Heart right ventricle (tissue), 16 donors: ENCODE measurements around the gene PLCH1. TPM values are rescaled to one million over a fixed set of nuclear protein-coding genes. Genes with fewer than 3 reads are reported as not detected.

Source experiments
- ATAC-seq, 8 donors: fragments of 200-7000 bp; cut with Tn5 transposase; one replicate each; pipeline ENCODE4 v1.9.1; 2020; ENCODE audit warnings: mild to moderate bottlenecking in 8 of 8, moderate library complexity in 8 of 8, moderate number of reproducible peaks in 1 of 8
- DNase-seq, 2 donors: peaks; one replicate each; pipeline ENCODE4 v3.0.0-alpha.2; 2020
- H3K27ac ChIP-seq, 10 donors: fragments of 200-600 bp; sonication (generic) in 2 of 10; one replicate each; pipeline versions ENCODE4 v1.5.0 to v1.8.0; 2020 to 2022; ENCODE audit warnings: mild to moderate bottlenecking in 3 of 10
- H3K27me3 ChIP-seq, 7 donors: fragments of 200-600 bp; one replicate each; pipeline ENCODE4 v1.8.0; 2021 to 2022; ENCODE audit warnings: mild to moderate bottlenecking in 2 of 7
- H3K36me3 ChIP-seq, 9 donors: fragments of 200-600 bp; sonication (generic) in 1 of 9; one replicate each; pipeline versions ENCODE4 v1.5.0 to v1.8.0; 2020 to 2022; ENCODE audit warnings: mild to moderate bottlenecking in 2 of 9
- H3K4me1 ChIP-seq, 9 donors: fragments of 200-600 bp; sonication (generic) in 1 of 9; one replicate each; pipeline versions ENCODE4 v1.5.0 to v1.8.0; 2020 to 2022; ENCODE audit warnings: mild to moderate bottlenecking in 4 of 9
- H3K4me3 ChIP-seq, 10 donors: fragments of 200-600 bp; sonication (generic) in 2 of 10; one replicate each; pipeline versions ENCODE4 v1.5.0 to v1.8.0; 2020 to 2022; ENCODE audit warnings: mild to moderate bottlenecking in 7 of 10, moderate library complexity in 2 of 10
- H3K9me3 ChIP-seq, 11 donors: fragments of 200-600 bp in 10 of 11; sonication (generic) in 2 of 11; one replicate each; pipeline versions ENCODE4 v1.5.0 to v1.8.0; 2013 to 2022; ENCODE audit warnings: mild to moderate bottlenecking in 2 of 11, control low read depth in 1 of 11, moderate library complexity in 1 of 11
- CTCF ChIP-seq, 9 donors: fragments of 200-600 bp; sonication (generic) in 2 of 9; IDR thresholded peaks; one replicate each; pipeline versions ENCODE4 v1.5.0 to v1.8.0; 2021 to 2022; ENCODE audit warnings: antibody characterized with exemption in 9 of 9, mild to moderate bottlenecking in 5 of 9, moderate library complexity in 1 of 9
- WGBS, 2 donors: extraction: QIAGEN DNeasy Blood & Tissue Kit; methylation state at CpG; one replicate each; pipeline ENCODE4 v1.1.7; 2013; ENCODE audit warnings: inconsistent platforms in 1 of 2; 5-methylcytosine and 5-hydroxymethylcytosine counted together
- intact Hi-C, 10 donors: fragments of 100-400 bp; cut with DNase I; formaldehyde crosslinking; loops; one replicate each; pipeline versions ENCODE4 v1.11.1 to v1.14.2; 2022
- polyA plus RNA-seq, 2 donors: library from polyadenylated mRNA; stranded (reverse); fragments of 200-250 nt; gene quantifications; one replicate each; pipeline ENCODE4 v1.2.3, GENCODE V29; 2013
- total RNA-seq, 10 donors: library from RNA; stranded (reverse); fragmentation: NEBNext Ultra II Directional in 3 of 10; extraction: Animal tissue kit (Norgen Biotek cat#: 25700) in 3 of 10; gene quantifications; one replicate each; pipeline versions ENCODE4 v1.2.1 to v1.2.4, GENCODE V29; 2021 to 2023
- donor health status: Arrhythmogenic right ventricular cardiomyopathy.
- donor health status: ischemic (EF 13 %, LVEDD 7.1; RV severe dilation, severe dysfunction).
- donor health status: healthy with polysubstance abuse.
- donor health status: DM: no; HTN: yes; CAD: no.
- donor health status: DM: no; HTN: no; CAD: no.
- donor health status: ischemic (EF 25% LVEDD 6.9; RV normal size, moderate dysfunction).
- donor health status: ischemic (EF 25% LVEDD 5.7; RV mildly dilated, moderate dysfunction).
- donor health status: healthy.
- donor health status: DM: yes; HTN: yes; CAD: no.
- donor health status: Ischemic cardiomyopathy.
- donor health status: ischemic (EF 35%, LVEDD 5.7; RV mildly dilated, moderate dysfunction).
- donor health status: nonischemic (EF 11% LVEDD 7.7; RV severe dilation, severe dysfunction).
- donor health status: DM: yes; HTN: yes; CAD: no.
- donor health status: PGD.
- donor health status: ischemic (EF 29% LVEDD 5.4; RV normal size, mild dysfunction).
- donor health status: nonischemic (EF 23%, LVEDD 6.1; RV moderate dilation, normal function).

Gene PLCH1
- total and polyA plus RNA-seq, 12 donors: 0.13 to 2.1 (median 0.51) TPM

GRCh38 chr3:155648013-155648591, 96.8 kb downstream of the PLCH1 start:
- no peaks in the 10 kb centered on the region for H3K27me3 ChIP-seq
- no peak overlapping the region for H3K27ac ChIP-seq
- intact Hi-C loops: no loop called here
- no peaks in the 10 kb centered on the region for H3K36me3 ChIP-seq
- H3K4me3 ChIP-seq: no peak overlapping the region
- H3K4me1 ChIP-seq: peaks cover 0 to 5% (median 0%) of the 10 kb centered on the region in 9 donors
- 75 to 79% methylated on average over 6 of the region's 6 CpGs for WGBS, 2 donors
- no peak for ATAC-seq
- H3K9me3 ChIP-seq: no peaks in the 10 kb centered on the region
- TF ChIP-seq CTCF (IDR thresholded peaks at IDR 0.05): no peak
- DNase-seq: no peak

GRCh38 chr3:155647206-155647605, 97.7 kb downstream of the PLCH1 start:
- ATAC-seq (no peak), DNase-seq (no peak)
- H3K4me1 ChIP-seq: peaks cover 0 to 5% (median 0%) of the 10 kb centered on the region in 9 donors
- no peak overlapping the region for H3K4me3 ChIP-seq
- no peak for TF ChIP-seq CTCF (IDR thresholded peaks at IDR 0.05)
- H3K9me3 ChIP-seq: no peaks in the 10 kb centered on the region
- no peaks in the 10 kb centered on the region for H3K36me3 ChIP-seq
- WGBS, 2 donors: 25 to 39% methylated on average over 2 of the region's 2 CpGs
- no peaks in the 10 kb centered on the region for H3K27me3 ChIP-seq
- H3K27ac ChIP-seq: no peak overlapping the region
- intact Hi-C loops: no loop called here

- intact Hi-C loops: no loop called here
- no peaks in the 10 kb centered on the region for H3K36me3 ChIP-seq
- DNase-seq (no peak), ATAC-seq (no peak)
- H3K4me3 ChIP-seq: no peak overlapping the region
- H3K4me1 ChIP-seq: peaks cover 0 to 5% (median 0%) of the 10 kb centered on the region in 9 donors
- 62 to 68% methylated on average over 2 of the region's 2 CpGs for WGBS, 2 donors
- peak overlapping the region in 1 of 10 donors; percentile 9 for H3K27ac ChIP-seq
- no peaks in the 10 kb centered on the region for H3K9me3 ChIP-seq
- no peak for TF ChIP-seq CTCF (IDR thresholded peaks at IDR 0.05)
- H3K27me3 ChIP-seq: no peaks in the 10 kb centered on the region
These were observed 98.2 kb downstream of the PLCH1 start for GRCh38 chr3:155646669-155647068.

- no peaks in the 10 kb centered on the region for H3K9me3 ChIP-seq
- DNase-seq: no peak
- no peaks in the 10 kb centered on the region for H3K27me3 ChIP-seq
- no peak for TF ChIP-seq CTCF (IDR thresholded peaks at IDR 0.05)
- no peak overlapping the region for H3K4me3 ChIP-seq
- peak overlapping the region in 1 of 10 donors; percentile 9 for H3K27ac ChIP-seq
- peak in 4 of 8 donors; percentile 34 to 58 (median 36) for ATAC-seq
- WGBS, 2 donors: 54 to 65% methylated on average over 5 of the region's 5 CpGs
- peaks cover 0 to 5% (median 0%) of the 10 kb centered on the region in 9 donors for H3K4me1 ChIP-seq
- H3K36me3 ChIP-seq: no peaks in the 10 kb centered on the region
- intact Hi-C loops: no loop called here
These were observed 98.7 kb downstream of the PLCH1 start for GRCh38 chr3:155646128-155646527.
